GM15510 (cell line): ENCODE measurements around the gene GDPD2.

ENCODE experiments used
- POLR2A ChIP-seq: IDR thresholded peaks from 3 replicates; pipeline ENCODE4 v1.6.1; 2011; ENCODE audit warnings: borderline replicate concordance; ENCODE audit not compliant: insufficient read length; ENCODE audit errors: extremely low read depth

The GDPD2 gene

DNA sequence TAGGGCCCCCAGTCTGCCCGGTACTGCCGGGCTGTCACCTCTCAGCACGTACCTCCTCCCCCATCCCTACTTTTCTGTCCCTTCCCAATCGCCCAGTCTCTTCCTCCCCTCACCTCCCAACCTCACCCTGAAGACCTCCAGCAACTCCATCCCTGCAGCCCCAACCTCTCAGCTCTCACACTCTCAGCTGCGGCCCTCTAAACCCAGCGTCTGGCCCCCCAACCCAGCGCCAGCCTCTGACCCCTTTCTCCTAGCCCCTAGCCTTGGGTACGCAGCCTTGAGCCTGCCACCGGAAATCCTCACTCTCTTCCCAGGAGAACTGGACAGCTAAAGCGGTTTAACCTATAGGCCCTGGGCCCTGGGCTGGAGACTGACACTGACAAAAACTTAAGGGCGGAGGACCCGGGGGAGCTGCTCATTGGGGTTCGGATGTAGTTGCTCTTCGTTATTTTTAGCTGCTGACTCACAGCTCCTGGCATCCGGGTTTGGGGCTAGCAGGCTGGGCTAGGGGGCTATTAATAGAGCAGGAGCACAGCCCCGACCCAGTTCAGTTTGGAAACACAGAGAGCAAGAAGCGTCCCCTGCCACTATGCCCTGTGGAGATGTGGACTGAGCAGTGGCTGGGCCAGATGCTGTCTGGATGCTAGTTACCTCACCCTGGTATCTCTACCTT, 11.9 kb downstream of the GDPD2 start:
- TF ChIP-seq POLR2A = no peak

DNA sequence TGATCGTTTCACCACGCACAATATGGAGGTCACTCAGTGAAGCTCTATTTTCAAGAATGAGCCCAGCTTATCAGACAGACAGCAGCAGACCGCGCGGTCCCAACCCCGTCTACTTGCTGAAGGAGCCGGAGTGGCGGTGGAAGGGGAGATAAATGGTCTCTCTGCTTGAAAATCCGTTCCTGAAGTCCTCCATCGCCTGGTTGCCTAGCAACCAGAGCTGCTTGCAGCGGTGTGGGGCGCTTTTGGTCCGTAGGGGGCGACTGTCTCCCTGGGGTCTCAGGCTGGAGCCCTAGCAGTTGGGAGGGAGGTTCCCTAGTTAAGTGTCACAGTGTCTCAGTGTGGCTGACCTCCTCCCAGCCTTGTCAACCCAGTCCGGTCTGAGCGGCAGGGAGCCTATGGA, 13.2 kb downstream of the GDPD2 start:
- no peak for TF ChIP-seq POLR2A

DNA sequence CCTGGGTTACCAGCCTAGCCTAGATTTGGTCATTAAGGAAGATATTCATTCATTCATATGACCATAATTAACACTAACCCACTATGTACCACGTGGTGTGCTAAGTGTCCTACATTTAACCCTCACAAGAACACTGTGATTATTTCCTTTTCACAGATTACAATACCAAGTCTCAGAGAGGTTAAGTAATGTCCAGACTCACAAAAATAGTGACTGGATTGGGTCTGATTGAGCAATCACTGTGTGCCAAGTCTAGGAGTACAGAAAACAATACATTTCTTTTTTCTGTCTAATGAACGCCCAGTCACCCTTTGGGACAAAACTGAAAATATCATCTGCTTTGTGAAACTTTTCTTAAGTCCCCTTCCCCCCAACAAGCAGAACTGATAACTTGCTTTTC, 13.9 kb downstream of the GDPD2 start:
- TF ChIP-seq POLR2A = no peak

DNA sequence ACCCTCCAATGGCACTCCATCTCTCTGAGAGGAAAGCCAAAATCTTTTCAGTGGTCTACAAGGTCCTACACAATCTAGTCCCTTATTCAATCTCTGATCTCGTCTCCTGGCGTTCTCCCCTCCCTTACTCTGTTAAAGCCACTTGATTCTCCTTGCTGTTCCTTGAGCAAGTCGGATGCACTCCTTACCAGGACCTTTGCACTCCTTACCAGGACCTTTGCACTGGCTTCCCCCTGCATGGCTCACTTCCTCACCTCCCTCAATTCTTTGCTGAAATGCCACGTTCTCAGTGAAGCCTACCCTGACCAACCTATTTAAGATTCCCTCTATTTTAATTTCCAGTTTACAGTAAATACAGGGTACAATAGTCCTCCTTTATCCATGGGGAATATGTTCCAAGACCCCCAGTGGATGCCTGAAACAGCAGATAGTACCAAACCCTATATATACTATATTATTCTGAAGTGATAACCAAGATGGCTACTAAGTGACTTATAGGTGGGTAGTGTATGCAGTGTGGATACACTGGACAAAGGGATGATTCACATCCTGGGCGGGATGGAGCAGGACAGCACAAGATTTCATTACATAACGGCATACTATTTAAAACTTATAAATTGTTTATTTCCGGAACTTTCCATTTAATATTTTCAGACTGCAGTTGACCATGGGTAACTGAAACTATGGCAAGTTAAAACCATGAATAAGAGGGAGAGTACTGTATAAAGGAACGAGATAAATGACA, 15.0 kb downstream of the GDPD2 start:
- TF ChIP-seq POLR2A = no peak

DNA sequence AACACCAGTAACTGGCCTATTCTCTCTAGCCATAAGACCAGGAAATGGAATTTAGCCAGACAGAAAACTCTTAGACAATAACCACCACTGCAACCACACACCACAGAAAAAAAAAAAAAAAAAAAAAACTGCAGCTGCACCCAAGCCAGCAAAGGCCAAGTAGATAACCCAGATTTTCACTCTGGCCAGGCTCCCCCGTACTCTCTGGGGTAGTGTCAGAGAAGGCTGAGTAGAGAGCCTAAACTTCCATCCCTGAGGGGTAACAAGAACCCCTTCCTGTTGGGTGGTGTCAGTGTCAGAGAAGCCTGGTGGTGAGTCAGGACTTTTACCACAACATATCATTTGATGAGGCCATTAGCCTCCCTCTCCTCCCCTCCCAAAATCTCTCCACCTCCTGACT, 15.9 kb downstream of the GDPD2 start:
- TF ChIP-seq POLR2A = no peak

DNA sequence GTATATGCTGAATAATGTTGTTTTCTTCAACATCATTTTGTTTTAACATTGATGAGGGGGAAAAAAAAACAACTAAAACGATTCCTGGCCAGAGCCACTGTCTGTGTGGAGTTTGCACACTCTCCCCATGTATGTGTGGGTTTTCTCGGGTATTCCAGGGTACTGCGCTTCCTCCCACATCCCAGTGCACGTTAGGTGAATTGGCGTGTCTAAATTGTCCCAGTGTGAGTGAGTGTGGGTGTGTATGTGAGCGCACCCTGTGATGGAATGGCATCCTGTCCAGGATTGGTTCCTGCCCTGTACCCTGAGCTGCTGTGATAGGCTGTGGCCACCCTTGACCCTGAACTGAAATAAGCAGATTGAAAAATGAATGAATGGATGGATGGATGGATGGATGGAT, 19.1 kb downstream of the GDPD2 start:
- TF ChIP-seq POLR2A = no peak

DNA sequence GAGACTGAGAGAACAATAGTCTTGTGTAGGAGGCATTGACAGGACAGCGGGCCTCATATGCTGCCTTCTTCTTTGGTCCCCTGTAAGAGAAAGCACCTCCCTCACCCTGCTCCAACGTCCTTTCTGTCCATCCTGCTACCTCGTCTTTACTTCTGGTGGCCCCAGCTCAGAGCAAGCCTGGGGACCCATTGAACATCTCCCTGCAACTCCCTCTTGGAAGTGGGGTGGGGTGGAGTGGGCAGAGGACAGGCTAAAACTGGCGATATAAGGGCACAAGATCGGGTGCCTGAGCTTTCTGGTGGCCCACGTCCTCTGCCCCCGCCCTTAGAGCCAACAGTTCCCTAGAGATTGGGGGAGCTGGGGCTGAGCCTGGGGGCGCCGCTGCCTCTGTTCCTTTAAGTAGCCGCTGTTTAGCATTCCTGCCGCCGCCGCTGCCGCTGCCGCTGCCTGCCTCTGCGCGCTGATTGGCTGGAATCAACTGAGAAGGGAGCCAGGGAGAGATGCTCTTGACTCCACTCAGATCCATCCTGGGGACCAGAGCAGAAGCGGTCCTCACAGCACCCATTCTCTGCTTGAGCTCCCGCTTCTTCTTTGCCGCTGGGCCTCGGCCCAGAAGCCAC, 21.3 kb downstream of the GDPD2 start, which contains the start of gene DLG3:
Gene DLG3 (plus strand): TSS at position 510 of the 620 bp plus-strand sequence. CDS start 367 bp downstream, outside the sequence.
- TF ChIP-seq POLR2A = no peak

DNA sequence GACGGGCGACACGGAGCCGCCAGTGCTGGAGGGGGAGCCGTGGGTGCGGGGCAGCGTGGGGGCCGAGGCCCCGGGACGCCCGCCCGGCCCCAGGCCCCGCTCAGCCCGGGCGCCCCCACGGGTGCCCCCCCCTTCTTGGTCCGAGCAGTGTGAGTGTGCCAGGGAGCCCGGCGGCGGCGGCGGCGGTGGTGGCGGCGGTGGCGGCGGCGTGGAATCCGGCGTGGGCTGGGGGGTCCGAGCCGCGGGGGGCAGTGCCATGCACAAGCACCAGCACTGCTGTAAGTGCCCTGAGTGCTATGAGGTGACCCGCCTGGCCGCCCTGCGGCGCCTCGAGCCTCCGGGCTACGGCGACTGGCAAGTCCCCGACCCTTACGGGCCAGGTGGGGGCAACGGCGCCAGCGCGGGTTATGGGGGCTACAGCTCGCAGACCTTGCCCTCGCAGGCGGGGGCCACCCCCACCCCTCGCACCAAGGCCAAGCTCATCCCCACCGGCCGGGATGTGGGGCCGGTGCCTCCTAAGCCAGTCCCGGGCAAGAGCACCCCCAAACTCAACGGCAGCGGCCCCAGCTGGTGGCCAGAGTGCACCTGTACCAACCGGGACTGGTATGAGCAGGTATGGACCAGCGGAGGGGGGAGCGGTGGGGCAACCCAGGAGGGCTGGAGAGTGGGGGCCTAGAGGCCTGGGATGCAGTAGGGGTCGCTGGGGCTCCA, 22.0 kb downstream of the GDPD2 start:
- TF ChIP-seq POLR2A = no peak

DNA sequence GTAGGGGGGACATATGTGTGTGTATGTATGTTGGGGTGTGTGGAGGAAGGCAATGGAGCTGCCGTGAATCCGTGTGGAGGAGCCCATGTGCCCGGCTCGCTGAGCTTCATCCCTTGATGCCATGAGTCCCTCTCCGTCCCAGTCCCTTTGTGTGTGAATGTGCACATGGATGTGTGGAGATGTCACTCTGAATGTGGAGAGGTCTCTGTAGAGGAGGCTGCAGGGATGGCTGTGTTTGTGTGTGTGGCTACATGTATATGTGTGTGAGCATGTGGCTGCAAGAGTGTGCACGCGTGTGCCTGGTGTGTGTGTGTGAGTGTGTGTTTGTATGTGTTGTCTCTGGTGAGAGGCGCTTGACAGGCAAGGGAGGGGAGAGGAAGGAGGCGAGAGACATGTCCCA, 22.8 kb downstream of the GDPD2 start:
- no peak for TF ChIP-seq POLR2A

DNA sequence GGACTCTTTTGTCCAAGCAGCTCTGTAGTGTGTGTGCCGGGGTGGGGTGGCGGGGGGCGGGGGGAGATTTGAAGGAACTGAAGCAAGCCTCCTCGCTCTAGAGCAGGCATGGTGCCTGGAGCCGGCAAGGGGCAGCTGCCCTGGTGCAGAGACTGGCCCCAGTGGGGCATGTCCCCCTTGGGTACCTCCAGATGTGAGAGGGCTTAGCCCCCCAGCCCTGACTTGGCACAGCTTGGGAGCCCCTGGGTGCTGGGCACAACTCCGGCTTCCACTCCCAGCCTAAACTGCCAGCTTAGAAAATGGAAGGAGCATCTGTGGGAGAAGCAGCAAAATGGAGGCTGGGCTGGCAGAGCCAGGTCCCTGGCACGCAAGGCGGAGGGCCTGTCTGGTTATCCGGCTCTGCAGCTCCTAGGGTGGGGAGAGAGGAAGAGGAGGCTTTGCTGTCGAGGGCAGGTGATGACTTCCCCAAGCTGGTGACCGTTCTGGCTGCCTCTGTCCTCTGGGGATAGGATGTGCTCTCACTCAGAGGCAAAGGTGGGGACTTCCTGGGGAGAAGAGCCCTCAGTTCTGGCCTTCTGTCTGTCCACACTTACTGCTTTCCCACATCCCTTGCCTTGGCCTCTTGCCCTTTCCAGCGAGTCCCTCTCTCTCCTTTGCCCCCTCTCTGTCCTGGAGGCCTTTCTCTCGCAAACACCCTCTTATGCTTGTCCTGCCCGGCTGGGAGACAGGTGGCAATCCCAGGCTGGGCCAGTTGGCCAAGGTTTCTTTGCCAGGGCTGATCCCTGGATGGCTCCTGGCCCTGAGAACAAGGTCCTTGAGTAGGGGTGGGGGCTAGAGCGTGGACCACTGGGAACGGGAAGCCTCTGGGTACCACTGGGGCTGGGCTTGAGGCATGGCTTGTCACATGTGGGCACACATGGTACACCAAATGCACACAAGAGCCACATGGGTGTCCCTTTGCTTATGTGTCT, 23.6 kb downstream of the GDPD2 start:
- no peak for TF ChIP-seq POLR2A

DNA sequence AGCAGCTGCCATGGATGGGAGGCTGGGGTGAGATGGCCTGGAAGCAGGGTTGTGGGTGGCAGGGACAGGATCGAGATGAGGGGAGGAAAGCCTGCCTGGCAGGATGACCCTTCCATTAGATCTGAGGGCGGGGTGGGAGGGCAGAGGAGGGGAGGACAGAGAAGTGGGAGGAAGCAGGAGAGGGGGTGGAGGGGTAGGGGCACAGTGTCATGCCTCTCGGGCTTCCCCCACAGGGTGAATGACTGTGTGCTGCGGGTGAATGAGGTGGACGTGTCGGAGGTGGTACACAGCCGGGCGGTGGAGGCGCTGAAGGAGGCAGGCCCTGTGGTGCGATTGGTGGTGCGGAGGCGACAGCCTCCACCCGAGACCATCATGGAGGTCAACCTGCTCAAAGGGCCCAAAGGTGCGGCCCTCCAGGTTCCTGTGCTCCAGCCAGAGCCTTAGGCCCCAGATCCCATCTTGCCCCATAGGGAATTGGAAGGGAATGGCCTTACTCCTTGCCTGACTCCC, 26.4 kb downstream of the GDPD2 start:
- no peak for TF ChIP-seq POLR2A

DNA sequence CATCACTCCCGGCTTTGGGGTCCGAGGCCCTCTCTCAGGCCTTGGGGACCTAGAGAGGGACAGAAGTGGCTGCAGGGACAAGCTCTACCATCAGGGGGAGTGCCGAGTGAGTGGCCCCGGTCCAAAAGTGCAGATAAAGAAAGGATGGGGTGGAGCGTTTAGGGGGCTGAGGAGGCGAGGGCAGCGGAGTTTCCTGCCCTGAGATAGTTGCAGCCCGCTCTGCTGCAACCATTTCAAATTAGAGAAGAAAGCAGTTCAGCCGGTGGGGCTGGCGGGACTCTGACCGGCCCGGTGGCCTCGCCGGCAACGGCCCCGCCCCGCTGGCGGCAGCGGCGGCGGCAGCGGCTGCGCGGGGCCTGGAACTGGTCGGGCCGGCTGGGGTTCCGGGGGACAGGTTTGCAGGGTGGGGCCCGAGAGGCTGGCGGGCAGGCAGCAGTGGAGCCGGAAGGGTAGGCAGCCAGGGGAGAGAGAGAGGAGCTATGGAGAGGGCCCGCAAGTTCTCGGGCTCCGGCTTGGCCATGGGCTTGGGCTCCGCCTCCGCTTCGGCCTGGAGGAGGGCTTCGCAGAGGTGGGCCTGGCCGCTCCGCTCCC, 29.1 kb downstream of the GDPD2 start:
- no peak for TF ChIP-seq POLR2A

DNA sequence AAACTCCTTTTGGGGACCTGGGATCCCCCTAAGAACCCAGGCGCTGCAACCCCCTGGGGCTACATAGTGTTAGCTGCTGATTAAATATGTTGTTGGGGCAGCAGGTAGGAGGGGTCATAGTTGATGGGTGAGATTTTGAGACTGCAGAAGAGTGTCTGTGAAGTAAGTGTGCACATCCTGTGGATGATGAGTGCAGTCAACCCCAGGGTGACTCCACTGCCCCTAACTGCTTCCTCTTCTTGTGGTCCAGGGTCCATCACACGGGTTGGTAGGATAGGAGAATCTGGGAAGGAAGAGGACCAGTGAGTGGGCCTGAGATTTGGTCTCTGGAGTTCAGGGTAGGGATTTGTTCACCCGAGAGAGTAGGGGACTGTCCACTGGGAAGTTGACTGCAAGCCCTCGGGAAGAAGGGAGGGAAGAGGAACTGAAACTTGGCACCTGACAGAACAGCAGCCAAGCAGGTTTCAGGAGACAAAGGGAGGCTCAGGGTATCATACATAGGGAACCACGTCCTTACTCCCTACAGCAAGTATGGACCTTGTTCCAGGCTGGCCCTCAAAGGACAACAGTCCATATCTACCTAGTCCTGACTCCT, 30.0 kb downstream of the GDPD2 start:
- TF ChIP-seq POLR2A = no peak
